ENCODE measurements around the gene GSTO1.

Gene GSTO1

GRCh38 chr10:104306897-104307296, 52.2 kb downstream of the GSTO1 start:
- DNase-seq (ENCODE audit: low read depth) = no peak

- DNase-seq (ENCODE audit: low read depth) = no peak
Observed at GRCh38 chr10:104307576-104308438, 53.1 kb downstream of the GSTO1 start.

GRCh38 chr10:104308439-104308903, 53.8 kb downstream of the GSTO1 start:
- DNase-seq (ENCODE audit: low read depth) = no peak

- DNase-seq (ENCODE audit: low read depth) = no peak
Observed at GRCh38 chr10:104309980-104310978, 55.6 kb downstream of the GSTO1 start.

- DNase-seq (ENCODE audit: low read depth) = no peak
Observed at GRCh38 chr10:104311184-104311720, 56.6 kb downstream of the GSTO1 start.

- no peak for DNase-seq (ENCODE audit: low read depth)
Observed at GRCh38 chr10:104314591-104315485, 60.1 kb downstream of the GSTO1 start.

- no peak for DNase-seq (ENCODE audit: low read depth)
Observed at GRCh38 chr10:104315486-104315921, 60.8 kb downstream of the GSTO1 start.

GRCh38 chr10:104316321-104317099, 61.8 kb downstream of the GSTO1 start:
- DNase-seq (ENCODE audit: low read depth) = no peak

Measured in stimulated activated CD8-positive, alpha-beta memory T cell treated with anti-CD3 and anti-CD28 coated beads, Interleukin-4, amount 100 ng/mL, for 24 hours (primary cell).